AG08395 (cell line): ENCODE results near the gene KIF4B.

Experiments used
- DNase-seq: peaks from one replicate; pipeline ENCODE4 v3.0.0; 2012; ENCODE audit warnings: mixed read lengths, low spot score

KIF4B gene

DNA sequence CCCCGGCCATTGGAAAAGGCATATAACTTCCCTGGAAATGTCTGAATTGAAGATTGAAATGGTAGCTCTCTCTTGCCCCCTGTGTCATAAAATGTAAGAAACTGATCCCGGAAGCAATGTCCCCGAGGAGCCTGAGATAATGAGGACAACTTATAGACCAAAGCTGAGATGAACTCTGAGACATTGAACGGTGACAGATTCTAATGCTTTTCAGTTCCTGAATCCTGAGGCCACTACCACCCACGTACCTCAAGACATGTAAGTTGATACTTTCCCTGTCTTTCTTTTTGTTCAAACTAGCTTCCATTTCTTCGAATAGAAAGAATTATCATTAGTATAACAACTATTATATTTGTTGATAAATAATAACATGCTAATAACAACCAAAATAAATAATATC is 51.0 kb downstream of the KIF4B start:
- DNase-seq = no peak

DNA sequence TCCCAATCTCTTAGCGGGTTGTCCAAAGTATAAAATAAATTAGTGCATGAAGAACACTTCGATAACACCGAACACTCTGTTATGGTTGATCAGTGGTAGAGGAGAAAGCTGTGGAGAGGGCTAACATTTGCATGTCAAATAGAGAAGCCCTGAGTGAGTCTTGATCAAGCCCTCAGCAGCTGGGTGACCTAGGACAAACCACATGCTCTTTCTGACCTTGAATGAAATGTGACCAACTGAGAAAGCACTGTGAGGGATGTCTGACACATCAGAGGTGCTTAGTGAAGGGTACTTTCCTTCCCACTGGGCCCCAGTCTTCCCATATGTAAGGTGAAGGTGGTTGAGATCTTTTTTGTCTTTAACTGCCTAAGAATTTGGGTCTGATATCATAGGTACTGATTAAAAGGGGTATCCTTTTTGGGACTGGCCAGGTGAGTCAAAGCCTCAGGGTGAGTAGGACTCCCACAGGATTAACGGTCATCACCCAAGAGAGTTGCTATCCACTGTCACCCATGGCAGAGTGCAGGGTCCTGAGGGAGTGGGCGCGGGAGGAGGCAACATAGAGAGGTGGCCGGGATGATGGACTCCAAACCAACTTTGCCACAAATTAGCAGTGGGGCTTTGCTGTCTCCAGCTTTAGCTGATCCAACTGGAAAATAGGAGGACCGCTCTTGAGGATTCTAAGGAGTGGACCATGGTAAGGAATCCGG is 53.5 kb downstream of the KIF4B start:
- DNase-seq = no peak
